ENCODE measurements around the gene FUCA2. TPM values are rescaled to one million over a fixed set of nuclear protein-coding genes. Genes with fewer than 3 reads are reported as not detected.

The FUCA2 gene
- total RNA-seq, 1 donor: 74.4 TPM

DNA sequence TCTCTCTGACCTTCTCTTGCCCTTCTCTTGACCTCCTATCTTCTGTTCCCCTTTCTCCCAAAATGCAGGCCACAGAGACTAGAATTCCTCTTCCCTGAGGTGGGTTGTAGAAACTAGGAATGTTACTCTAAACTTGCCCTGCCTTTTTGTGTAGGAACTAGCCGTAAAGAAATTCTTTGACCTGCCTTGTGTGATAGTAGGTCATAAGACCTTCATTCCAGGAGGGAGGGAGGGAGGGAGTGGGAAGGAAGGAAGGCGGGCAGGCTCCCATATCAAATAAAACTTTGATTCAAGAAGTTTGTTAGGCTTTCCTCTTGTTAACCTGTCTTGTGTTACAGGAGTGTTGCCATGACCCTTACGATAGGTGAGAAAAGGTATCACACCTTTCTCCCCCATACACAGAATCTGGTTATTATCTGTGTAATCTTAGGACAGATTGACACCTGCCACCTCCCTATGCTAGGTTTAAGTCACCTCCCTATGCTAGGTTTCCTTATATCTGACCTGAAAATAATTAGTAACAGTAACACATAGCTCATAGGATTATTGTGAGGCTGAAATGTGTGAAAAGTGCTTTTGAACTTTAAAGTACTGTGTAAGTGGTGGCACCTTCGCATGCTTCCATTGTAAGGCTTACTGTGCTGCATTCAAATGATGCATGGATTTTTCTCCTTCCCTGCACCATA is 32.6 kb upstream of the FUCA2 start:
- TF ChIP-seq, protein P1, sequence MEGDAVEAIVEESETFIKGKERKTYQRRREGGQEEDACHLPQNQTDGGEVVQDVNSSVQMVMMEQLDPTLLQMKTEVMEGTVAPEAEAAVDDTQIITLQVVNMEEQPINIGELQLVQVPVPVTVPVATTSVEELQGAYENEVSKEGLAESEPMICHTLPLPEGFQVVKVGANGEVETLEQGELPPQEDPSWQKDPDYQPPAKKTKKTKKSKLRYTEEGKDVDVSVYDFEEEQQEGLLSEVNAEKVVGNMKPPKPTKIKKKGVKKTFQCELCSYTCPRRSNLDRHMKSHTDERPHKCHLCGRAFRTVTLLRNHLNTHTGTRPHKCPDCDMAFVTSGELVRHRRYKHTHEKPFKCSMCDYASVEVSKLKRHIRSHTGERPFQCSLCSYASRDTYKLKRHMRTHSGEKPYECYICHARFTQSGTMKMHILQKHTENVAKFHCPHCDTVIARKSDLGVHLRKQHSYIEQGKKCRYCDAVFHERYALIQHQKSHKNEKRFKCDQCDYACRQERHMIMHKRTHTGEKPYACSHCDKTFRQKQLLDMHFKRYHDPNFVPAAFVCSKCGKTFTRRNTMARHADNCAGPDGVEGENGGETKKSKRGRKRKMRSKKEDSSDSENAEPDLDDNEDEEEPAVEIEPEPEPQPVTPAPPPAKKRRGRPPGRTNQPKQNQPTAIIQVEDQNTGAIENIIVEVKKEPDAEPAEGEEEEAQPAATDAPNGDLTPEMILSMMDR (IDR thresholded peaks at IDR 0.05; ENCODE audit: insufficient read depth, low read length): no peak
- no peak for DNase-seq (ENCODE audit: low read depth)

DNA sequence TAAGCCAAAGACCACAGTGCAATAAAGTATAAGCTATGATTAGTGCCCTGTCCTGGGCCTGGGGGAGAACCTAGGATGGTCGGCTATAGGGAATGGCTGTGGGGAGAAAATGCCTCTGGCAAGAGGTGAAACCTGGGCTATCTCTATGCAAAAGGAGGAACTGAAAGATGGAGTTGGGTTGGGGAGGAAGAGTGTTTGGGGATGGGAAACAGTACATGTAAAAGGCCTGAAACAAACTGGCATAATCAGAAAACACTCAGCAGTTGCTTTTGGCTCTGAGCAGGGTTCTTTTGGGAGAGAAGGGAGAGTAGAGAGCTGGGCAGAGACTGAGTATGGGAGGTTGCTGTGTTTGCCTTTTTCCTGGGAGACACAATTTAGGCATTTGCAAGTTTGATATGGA is 31.9 kb upstream of the FUCA2 start:
- no peak overlapping the region for H3K4me3 ChIP-seq (ENCODE audit: low read depth, low read length)
- DNase-seq (ENCODE audit: low read depth): no peak
- TF ChIP-seq, protein P1 (IDR thresholded peaks at IDR 0.05; ENCODE audit: insufficient read depth, low read length): no peak

More for the DNA sequence above, 32.6 kb upstream of the FUCA2 start:
- H3K4me3 ChIP-seq (ENCODE audit: low read depth, low read length): no peak overlapping the region

DNA sequence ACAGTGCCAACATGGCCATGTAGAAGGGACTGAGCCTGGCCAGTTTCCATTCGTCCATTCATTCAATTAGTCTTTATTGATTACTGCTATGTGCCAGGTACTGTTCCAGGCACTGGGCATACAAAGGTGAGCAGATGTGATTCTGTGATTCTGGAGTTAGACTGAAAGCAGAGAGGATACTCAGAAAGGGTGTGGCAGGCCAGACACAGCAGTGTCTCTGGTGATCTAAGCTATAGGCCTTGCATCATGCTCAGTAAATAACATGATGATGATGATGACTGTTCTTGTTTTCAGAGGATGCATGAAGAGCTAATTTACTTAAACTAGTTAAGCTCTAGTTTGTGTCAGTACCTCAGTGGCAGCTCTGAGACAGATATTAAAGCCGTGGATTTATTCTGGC is 31.4 kb upstream of the FUCA2 start:
- no peak for DNase-seq (ENCODE audit: low read depth)
- TF ChIP-seq, protein P1 (IDR thresholded peaks at IDR 0.05; ENCODE audit: insufficient read depth, low read length): no peak

DNA sequence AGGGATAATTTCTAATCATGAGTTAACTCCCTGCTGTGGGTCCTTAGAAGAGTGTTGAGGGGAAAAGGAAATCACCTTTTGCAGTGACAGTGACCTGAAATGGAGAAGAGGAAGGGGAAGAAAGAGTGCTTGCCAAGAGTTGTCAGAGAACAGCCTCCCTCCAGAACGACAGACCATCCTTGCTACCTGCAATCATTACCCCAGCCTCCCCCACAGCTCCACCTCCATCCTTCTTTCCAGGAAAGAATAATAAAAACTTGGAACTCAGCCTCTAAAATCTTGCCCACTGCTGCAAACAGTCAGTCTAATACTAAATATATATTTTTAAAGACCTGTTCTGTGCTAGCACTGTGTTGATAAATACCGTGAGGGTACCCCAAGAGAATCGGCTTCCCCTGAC is 28.7 kb upstream of the FUCA2 start:
- no peak overlapping the region for H3K4me3 ChIP-seq (ENCODE audit: low read depth, low read length)
- TF ChIP-seq, protein P1 (IDR thresholded peaks at IDR 0.05; ENCODE audit: insufficient read depth, low read length): no peak
- DNase-seq (ENCODE audit: low read depth): no peak

More for the DNA sequence above, 31.4 kb upstream of the FUCA2 start:
- no peak overlapping the region for H3K4me3 ChIP-seq (ENCODE audit: low read depth, low read length)

DNA sequence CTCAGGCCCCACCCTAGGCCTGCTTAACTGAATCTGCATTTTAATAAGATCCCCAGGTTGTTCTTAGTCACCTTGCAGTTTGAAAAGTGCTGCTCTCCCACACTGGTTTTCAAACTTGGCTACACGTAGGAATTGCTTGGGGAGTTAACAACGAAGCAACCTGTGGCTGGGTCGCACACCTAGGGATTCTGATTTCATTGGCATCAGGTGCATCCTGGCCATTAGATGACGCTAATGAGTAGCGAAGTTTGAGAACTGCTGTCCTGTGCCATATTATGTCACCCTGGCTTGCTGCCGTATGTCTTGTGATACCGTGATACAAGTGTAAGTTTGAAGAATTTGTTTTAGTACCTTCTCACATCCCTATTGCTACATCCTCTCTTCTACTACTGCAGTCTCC is 28.2 kb upstream of the FUCA2 start:
- H3K4me3 ChIP-seq (ENCODE audit: low read depth, low read length): no peak overlapping the region
- TF ChIP-seq, protein P1 (IDR thresholded peaks at IDR 0.05; ENCODE audit: insufficient read depth, low read length): no peak
- DNase-seq (ENCODE audit: low read depth): no peak

DNA sequence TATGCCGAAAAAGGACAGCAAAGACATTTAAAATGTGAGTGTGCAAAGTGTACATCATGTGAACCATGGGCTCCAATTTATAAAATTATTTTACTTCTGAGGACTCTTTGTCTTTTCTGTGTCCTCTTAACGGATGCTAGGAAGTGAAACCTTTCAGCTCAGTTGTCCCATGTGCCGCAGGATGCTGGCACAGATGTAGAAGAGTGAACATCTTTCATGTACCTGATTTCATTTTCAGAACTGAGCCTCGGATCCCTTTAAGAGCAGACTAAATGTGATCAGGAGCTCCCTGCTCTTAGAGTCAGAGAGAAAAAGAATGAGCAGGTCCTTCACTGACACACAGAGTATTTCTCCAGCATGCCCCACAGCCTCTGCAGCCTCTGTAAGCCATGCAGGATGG is 27.6 kb upstream of the FUCA2 start:
- DNase-seq (ENCODE audit: low read depth): no peak
- H3K4me3 ChIP-seq (ENCODE audit: low read depth, low read length): no peak overlapping the region
- TF ChIP-seq, protein P1 (IDR thresholded peaks at IDR 0.05; ENCODE audit: insufficient read depth, low read length): no peak

DNA sequence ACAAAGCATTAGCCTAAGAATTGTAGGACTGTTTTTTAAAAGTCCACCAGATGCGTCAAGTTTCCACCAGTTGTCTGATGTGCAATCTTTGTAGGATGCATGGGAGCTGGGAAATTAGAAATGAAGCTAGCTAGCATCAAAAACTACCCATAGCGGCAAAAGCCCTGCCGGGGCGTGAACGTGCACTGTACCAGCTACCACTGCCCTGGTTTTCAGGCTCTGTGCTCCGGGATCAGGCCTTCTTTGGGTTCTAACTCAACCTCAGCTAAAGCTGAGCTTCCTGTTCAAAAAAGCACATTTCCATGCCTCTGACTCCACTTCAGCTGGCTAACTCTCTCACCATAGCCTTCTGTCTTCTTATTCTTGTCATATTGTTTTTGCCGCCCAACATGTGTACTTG is 26.9 kb upstream of the FUCA2 start:
- H3K4me3 ChIP-seq (ENCODE audit: low read depth, low read length): no peak overlapping the region
- TF ChIP-seq, protein P1 (IDR thresholded peaks at IDR 0.05; ENCODE audit: insufficient read depth, low read length): no peak
- no peak for DNase-seq (ENCODE audit: low read depth)

Data from fibroblast of the aortic adventitia (primary cell).